H9 (cell line): Measurements from ENCODE around the gene TMEM115. TPM values are rescaled to one million over a fixed set of nuclear protein-coding genes. Genes with fewer than 3 reads are reported as not detected.

Experiments used
- DNase-seq: peaks from one replicate; pipeline ENCODE4 v3.0.0-alpha.2; 2017
- H2AFZ ChIP-seq: one replicate; pipeline ENCODE4 v1.6.1; 2013; ENCODE audit warnings: mild to moderate bottlenecking, low read length, control low read depth, moderate library complexity
- H2AK5ac ChIP-seq: 2 replicates; pipeline ENCODE4 v1.6.1; 2013; ENCODE audit warnings: low read length, control low read depth, mixed read lengths; ENCODE audit not compliant: insufficient read length
- H2BK120ac ChIP-seq: one replicate; pipeline ENCODE4 v1.6.1; 2013; ENCODE audit warnings: low read depth, mild to moderate bottlenecking, low read length, control low read depth, inconsistent platforms; ENCODE audit not compliant: poor library complexity, severe bottlenecking
- H2BK12ac ChIP-seq: 2 replicates; pipeline ENCODE4 v1.6.1; 2013; ENCODE audit warnings: low read length, control low read depth, mixed read lengths, low read depth; ENCODE audit not compliant: insufficient read length
- H2BK15ac ChIP-seq: 2 replicates; pipeline ENCODE4 v1.6.1; 2013; ENCODE audit warnings: low read depth, low read length, control low read depth
- H2BK20ac ChIP-seq: one replicate; pipeline ENCODE4 v1.6.1; 2013; ENCODE audit warnings: low read depth, mild to moderate bottlenecking, low read length, control low read depth, inconsistent platforms; ENCODE audit not compliant: poor library complexity, severe bottlenecking
- H2BK5ac ChIP-seq: 2 replicates; pipeline ENCODE4 v1.6.1; 2013; ENCODE audit warnings: low read length, control low read depth, mixed read lengths; ENCODE audit not compliant: insufficient read length
- H3K14ac ChIP-seq: 2 replicates; pipeline ENCODE4 v1.6.1; 2013; ENCODE audit warnings: low read length, control low read depth; ENCODE audit not compliant: insufficient read depth
- H3K18ac ChIP-seq: 2 replicates; pipeline ENCODE4 v1.6.1; 2013; ENCODE audit warnings: low read depth, mild to moderate bottlenecking, mixed read lengths, low read length, control low read depth; ENCODE audit not compliant: insufficient read length
- H3K23ac ChIP-seq: 2 replicates; pipeline ENCODE4 v1.6.1; 2013; ENCODE audit warnings: low read length, control low read depth, mixed read lengths, low read depth; ENCODE audit not compliant: insufficient read length
- H3K23me2 ChIP-seq: 2 replicates; pipeline ENCODE4 v1.6.1; 2013; ENCODE audit warnings: low read depth, mild to moderate bottlenecking, mixed read lengths, low read length, control low read depth; ENCODE audit not compliant: insufficient read length, poor library complexity, severe bottlenecking
- H3K27ac ChIP-seq: 2 replicates; pipeline ENCODE4 v1.5.1; 2013; ENCODE audit warnings: low read length, control low read depth, mixed read lengths, low read depth; ENCODE audit not compliant: insufficient read length
- H3K27me3 ChIP-seq: 2 replicates; pipeline ENCODE4 v1.6.1; 2013; ENCODE audit warnings: low read length, control low read depth, inconsistent platforms; ENCODE audit not compliant: insufficient read depth
- H3K4ac ChIP-seq: 2 replicates; pipeline ENCODE4 v1.6.1; 2013; ENCODE audit warnings: low read depth, mild to moderate bottlenecking, control low read depth, inconsistent platforms, low read length, moderate library complexity
- H3K4me1 ChIP-seq: 2 replicates; pipeline ENCODE4 v1.6.1; 2013; ENCODE audit warnings: low read length, control low read depth, inconsistent platforms; ENCODE audit not compliant: insufficient read depth
- H3K4me2 ChIP-seq: 2 replicates; pipeline ENCODE4 v1.6.1; 2013; ENCODE audit warnings: low read length, control low read depth, mixed read lengths; ENCODE audit not compliant: insufficient read length, insufficient read depth
- H3K56ac ChIP-seq: 2 replicates; pipeline ENCODE4 v1.6.1; 2013; ENCODE audit warnings: low read depth, mild to moderate bottlenecking, mixed read lengths, low read length, control low read depth; ENCODE audit not compliant: insufficient read length
- H3K79me1 ChIP-seq: 2 replicates; pipeline ENCODE4 v1.6.1; 2013; ENCODE audit warnings: low read depth, mild to moderate bottlenecking, moderate library complexity, low read length, control low read depth, inconsistent platforms; ENCODE audit not compliant: insufficient read depth, poor library complexity, severe bottlenecking
- H3K79me2 ChIP-seq: 2 replicates; pipeline ENCODE4 v1.6.1; 2013; ENCODE audit warnings: low read length, control low read depth, inconsistent platforms; ENCODE audit not compliant: insufficient read depth
- H3K9ac ChIP-seq: 2 replicates; pipeline ENCODE4 v1.6.1; 2013; ENCODE audit warnings: low read length, control low read depth, mixed read lengths; ENCODE audit not compliant: insufficient read length; ENCODE audit errors: extremely low read depth
- H3K9me3 ChIP-seq: one replicate; pipeline ENCODE4 v1.6.1; 2013; ENCODE audit warnings: low read depth, low read length, inconsistent platforms; ENCODE audit not compliant: control insufficient read depth
- H3T11ph ChIP-seq: one replicate; pipeline ENCODE4 v1.6.1; 2013; ENCODE audit warnings: mild to moderate bottlenecking, low read length, control low read depth, inconsistent platforms
- H4K20me1 ChIP-seq: one replicate; pipeline ENCODE4 v1.6.1; 2013; ENCODE audit not compliant: control insufficient read depth, insufficient read length, insufficient read depth
- H4K5ac ChIP-seq: 2 replicates; pipeline ENCODE4 v1.6.1; 2013; ENCODE audit warnings: low read depth, mild to moderate bottlenecking, mixed read lengths, low read length, control low read depth; ENCODE audit not compliant: insufficient read length
- H4K8ac ChIP-seq: replicated peaks from 2 replicates; pipeline ENCODE4 v1.6.1; 2013; ENCODE audit warnings: low read length, control low read depth, mixed read lengths, low read depth; ENCODE audit not compliant: insufficient read length
- H4K91ac ChIP-seq: 2 replicates; pipeline ENCODE4 v1.6.1; 2013; ENCODE audit warnings: low read depth, mild to moderate bottlenecking, moderate library complexity, mixed read lengths, low read length, control low read depth; ENCODE audit not compliant: insufficient read length
- H3K27ac Mint-ChIP-seq, 3 experiments: 2 replicates in 2 of 3; 3 replicates in 1 of 3; pipeline ENCODE4 v1.8.0; 2020 to 2021; ENCODE audit warnings: mixed read lengths in 3 of 3, mild to moderate bottlenecking in 1 of 3, moderate library complexity in 1 of 3
- H3K27me3 Mint-ChIP-seq: 2 replicates; pipeline ENCODE4 v1.8.0; 2021; ENCODE audit warnings: low read depth, mild to moderate bottlenecking, moderate library complexity, mixed read lengths
- H3K36me3 Mint-ChIP-seq, 3 experiments: 2 replicates in 2 of 3; 3 replicates in 1 of 3; pipeline ENCODE4 v1.8.0; 2020 to 2021; ENCODE audit warnings: low read depth in 3 of 3, mixed read lengths in 3 of 3; ENCODE audit not compliant: insufficient read depth in 1 of 3
- H3K4me1 Mint-ChIP-seq, 2 experiments: 2 replicates each; pipeline ENCODE4 v1.8.0; 2020; ENCODE audit warnings: mixed read lengths in 2 of 2
- H3K4me3 Mint-ChIP-seq, 2 experiments: 2 replicates in 1 of 2; 3 replicates in 1 of 2; pipeline ENCODE4 v1.8.0; 2020 to 2021; ENCODE audit warnings: mild to moderate bottlenecking in 2 of 2, mixed read lengths in 2 of 2, moderate library complexity in 1 of 2
- H3K9me3 Mint-ChIP-seq, 2 experiments: 2 replicates in 1 of 2; 3 replicates in 1 of 2; pipeline ENCODE4 v1.8.0; 2020; ENCODE audit warnings: mild to moderate bottlenecking in 2 of 2, mixed read lengths in 2 of 2, moderate library complexity in 1 of 2
- CTCF ChIP-seq: fragments of 200-600 bp; sonication (generic); conservative IDR thresholded peaks from 3 replicates; pipeline ENCODE4 v1.8.0; 2021; ENCODE audit warnings: antibody characterized with exemption, mild to moderate bottlenecking
- WGBS: extraction: QIAGEN DNeasy Blood & Tissue Kit; methylation state at CpG from one replicate; pipeline ENCODE4 v1.1.7; 2013; ENCODE audit warnings: missing lambda C conversion rate, low lambda C conversion rate, mixed read lengths; ENCODE audit not compliant: insufficient read length; ENCODE audit errors: extremely low coverage; 5-methylcytosine and 5-hydroxymethylcytosine counted together
- total RNA-seq: library from RNA; stranded (reverse); gene quantifications from 2 replicates; pipeline ENCODE4 v1.2.1, GENCODE V29; 2021

The TMEM115 gene
- total RNA-seq, 1 experiment from 2014 or later = 32.3 TPM

DNA sequence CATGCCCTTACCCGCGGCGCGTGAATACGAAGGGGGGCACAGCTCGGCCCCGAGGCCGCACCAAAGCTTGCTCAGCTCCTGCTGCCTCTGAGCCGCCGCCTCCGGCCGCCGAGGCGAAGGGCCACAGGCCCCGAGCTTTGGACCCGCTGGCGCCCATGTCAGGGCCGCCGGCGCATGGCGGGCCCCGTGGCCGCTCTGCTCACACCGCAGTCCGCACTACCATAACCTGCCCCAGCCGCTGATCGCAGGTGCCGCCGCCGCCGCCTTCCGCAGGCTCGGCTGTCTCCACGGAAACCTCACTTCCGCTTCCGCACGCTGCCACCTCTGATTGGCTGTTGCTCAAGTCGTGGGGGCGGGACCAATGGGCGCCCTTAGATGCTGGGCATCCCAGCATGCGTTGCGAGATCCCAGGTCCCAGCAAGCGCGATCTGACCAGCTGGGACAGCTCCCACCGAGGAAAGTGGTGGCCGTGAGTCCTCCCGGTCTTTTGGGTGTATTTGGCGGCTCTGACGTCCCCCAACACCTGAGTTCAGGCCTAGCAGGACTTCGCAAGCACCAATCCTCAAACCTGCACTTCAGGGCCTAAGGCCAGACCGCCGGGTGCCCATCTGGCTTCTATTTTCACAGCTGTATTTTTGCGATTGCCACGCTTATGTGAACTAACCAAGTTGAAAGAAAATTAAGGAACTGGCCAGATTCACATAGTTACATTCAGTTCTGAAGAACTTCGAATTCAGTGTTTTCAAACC, 31.2 kb downstream of the TMEM115 start, which contains the start of gene TUSC2:
Gene TUSC2, minus strand, starts transcription at position 281 of the 749 bp plus-strand sequence. Its CDS starts 124 bp downstream, at position 157.
- Histone ChIP-seq H3K79me1 (peaks cover 6% of the 10 kb centered on the region), H4K20me1 (no peaks in the 10 kb centered on the region), H3K4me2 (peak within 1 kb of the TSS; percentile 94), H2BK20ac (no peak within 1 kb of the TSS), H3K4ac (no peak within 1 kb of the TSS), H3K23ac (no peak within 1 kb of the TSS), H3K56ac (no peak within 1 kb of the TSS), H3K14ac (peak within 1 kb of the TSS; percentile 25; the same call in 1 of the 2 replicates), H2BK15ac (no peak within 1 kb of the TSS), H3K4me1 (peaks cover 2% of the 10 kb centered on the region; the same call in 1 of the 2 replicates), H2AK5ac (no peak within 1 kb of the TSS), H2BK120ac (no peak within 1 kb of the TSS), H3K79me2 (peaks cover 4% of the 10 kb centered on the region; the same call in 1 of the 2 replicates), H3K27me3 (no peaks in the 10 kb centered on the region), H3K27ac (no peak within 1 kb of the TSS), H2BK12ac (no peak within 1 kb of the TSS), H3K9me3 (no peaks in the 10 kb centered on the region), H4K5ac (no peak within 1 kb of the TSS), H4K8ac (no peak within 1 kb of the TSS), H3T11ph (no peak within 1 kb of the TSS), H4K91ac (no peak within 1 kb of the TSS), H3K23me2 (peaks cover 9% of the 10 kb centered on the region), H3K18ac (no peak within 1 kb of the TSS), H2AFZ (no peak within 1 kb of the TSS), H3K9ac (peak within 1 kb of the TSS; percentile 84), H2BK5ac (no peak within 1 kb of the TSS)
- Mint-ChIP-seq H3K4me3 (peak within 1 kb of the TSS; percentile 88 to 96), H3K4me1 (peaks cover 10 to 25% of the 10 kb centered on the region in 2 experiments), H3K9me3 (no peaks in the 10 kb centered on the region), H3K27ac (peak within 1 kb of the TSS; percentile 40 to 94 (median 68); a peak in 5 of 7 replicates), H3K36me3 (peaks cover 22 to 59% (median 42%) of the 10 kb centered on the region in 3 experiments; a peak in 6 of 7 replicates), H3K27me3 (no peaks in the 10 kb centered on the region; the same call in 1 of the 2 replicates)
- TF ChIP-seq CTCF = no peak
- WGBS = no CpG with 5 or more reads among the region's 55 CpGs
- DNase-seq = peak; percentile 97
